A549 treated with dexamethasone at 1 μM for 4 hours (cell line): ENCODE results near the gene TLN1. TPM values are rescaled to one million over a fixed set of nuclear protein-coding genes. Genes with fewer than 3 reads are reported as not detected.

ENCODE experiments used
- total RNA-seq: library from RNA; stranded (reverse); fragments of 200-300 nt; extraction: Qiagen RNA extraction; gene quantifications from 5 replicates; pipeline ENCODE4 v1.2.3, GENCODE V29; 2022

Gene TLN1
- 103 to 127 TPM (median 113 TPM) in 5 replicates for total RNA-seq

GRCh38 chr9:35732185-35732799 lies at the start of gene TLN1, which contains the start of gene CREB3:
TLN1 (minus strand) TSS chr9:35732195; CDS start chr9:35725694, 6,501 bp downstream.
CREB3 (plus strand) TSS chr9:35732666; CDS start chr9:35732773, 107 bp downstream.

GRCh38 chr9:35754264-35754663 lies 22.3 kb upstream of the TLN1 start, which contains the start of gene MSMP:
MSMP (minus strand) TSS chr9:35754276; CDS start chr9:35754129, 147 bp downstream.

GRCh38 chr9:35748858-35749514 lies 17.0 kb upstream of the TLN1 start, which contains the start of the genes GBA2 and RGP1:
GBA2 (minus strand) TSS chr9:35749228; CDS start chr9:35748704, 524 bp downstream.
RGP1 (plus strand) TSS chr9:35749287; CDS start chr9:35749756, 469 bp downstream.

GRCh38 chr9:35689542-35690293 lies 42.3 kb downstream of the TLN1 start, which contains the start of gene TPM2:
TPM2 (minus strand) TSS chr9:35689925; CDS start chr9:35689817, 108 bp downstream.

GRCh38 chr9:35673132-35674024 lies 58.6 kb downstream of the TLN1 start, which contains the start of gene CA9:
CA9 (plus strand) TSS chr9:35673928; CDS start chr9:35673960, 32 bp downstream.

GRCh38 chr9:35664531-35665470 lies 67.2 kb downstream of the TLN1 start, which contains the start of gene ARHGEF39:
ARHGEF39 (minus strand) TSS chr9:35665195; CDS start chr9:35665169, 26 bp downstream.

GRCh38 chr9:35658137-35658967 lies 73.6 kb downstream of the TLN1 start, which contains the start of gene CCDC107:
CCDC107 (plus strand) TSS chr9:35658292; CDS start chr9:35658380, 88 bp downstream.

GRCh38 chr9:35657546-35658136 lies 74.4 kb downstream of the TLN1 start, which contains the start of gene RMRP:
RMRP (minus strand) TSS chr9:35658019.

GRCh38 chr9:35650341-35651158 lies 81.4 kb downstream of the TLN1 start, which contains the start of gene SIT1:
SIT1 (minus strand) TSS chr9:35650931; CDS start chr9:35650853, 78 bp downstream.

Other genes starting within 250 kb of the TLN1 start
- 19.6 to 36.1 TPM (median 33.1 TPM) in 5 replicates for gene RUSC2, start 242.1 kb downstream of the TLN1 start, total RNA-seq
- 19.4 to 32.8 TPM (median 30.3 TPM) in 5 replicates for gene TESK1, start 126.9 kb downstream of the TLN1 start, total RNA-seq
- gene CD72, start 113.8 kb downstream of the TLN1 start, total RNA-seq, result 0.18 to 0.42 TPM (median 0.29 TPM) in 4 of 5 replicates, not detected in the other
- gene SIT1, start 81.3 kb downstream of the TLN1 start, total RNA-seq, result not detected in 5 replicates
- gene RMRP, start 74.2 kb downstream of the TLN1 start, total RNA-seq, result 4.7 to 10.3 TPM (median 5.3 TPM) in 3 of 5 replicates, not detected in the others
- gene CCDC107, start 73.9 kb downstream of the TLN1 start, total RNA-seq, result 24.5 to 32.3 TPM (median 29.5 TPM) in 5 replicates
- 11.5 to 16.2 TPM (median 15.4 TPM) in 5 replicates for gene ARHGEF39, start 67.0 kb downstream of the TLN1 start, total RNA-seq
- gene CA9, start 58.3 kb downstream of the TLN1 start, total RNA-seq, result 5.6 to 10.5 TPM (median 8.9 TPM) in 5 replicates
- gene TPM2, start 42.3 kb downstream of the TLN1 start, total RNA-seq, result 663 to 742 TPM (median 711 TPM) in 5 replicates
- 52.5 to 59.5 TPM (median 55.6 TPM) in 5 replicates for gene CREB3, start 471 bp upstream of the TLN1 start, total RNA-seq
- 22.8 to 39.1 TPM (median 34.1 TPM) in 5 replicates for gene GBA2, start 17.0 kb upstream of the TLN1 start, total RNA-seq
- gene RGP1, start 17.1 kb upstream of the TLN1 start, total RNA-seq, result 11.9 to 19.3 TPM (median 18.8 TPM) in 5 replicates
- gene MSMP, start 22.1 kb upstream of the TLN1 start, total RNA-seq, result not detected in 5 replicates
- 3.6 to 6.2 TPM (median 5.0 TPM) in 5 replicates for gene NPR2, start 59.4 kb upstream of the TLN1 start, total RNA-seq
- 0.24 to 0.51 TPM (median 0.34 TPM) in 5 replicates for gene SPAG8, start 80.1 kb upstream of the TLN1 start, total RNA-seq
- gene HINT2, start 82.8 kb upstream of the TLN1 start, total RNA-seq, result 73.2 to 94.8 TPM (median 82.2 TPM) in 5 replicates
- gene FAM221B, start 96.5 kb upstream of the TLN1 start, total RNA-seq, result not detected in 5 replicates
- 2.1 to 4.5 TPM (median 3.6 TPM) in 5 replicates for gene TMEM8B, start 97.0 kb upstream of the TLN1 start, total RNA-seq
- not detected in 5 replicates for gene OR13J1, start 138.2 kb upstream of the TLN1 start, total RNA-seq
- 0.14 to 0.40 TPM (median 0.18 TPM) in 5 replicates for gene HRCT1, start 174.0 kb upstream of the TLN1 start, total RNA-seq
- 0.10 to 0.20 TPM (median 0.15 TPM) in 4 of 5 replicates, not detected in the other for gene SPAAR, start 177.3 kb upstream of the TLN1 start, total RNA-seq
- not detected in 5 replicates for gene OR2S2, start 226.0 kb upstream of the TLN1 start, total RNA-seq